HG02870 (cell line): Measurements from ENCODE around the gene NXF2.
A peak's percentile ranks its signal among the peaks of the same experiment; 100 is the strongest.
"Not testable (repeated sequence)": the region's sequence is repeated elsewhere in the genome, so short reads cannot be mapped to it uniquely, and the experiment has no call there.

Source experiments
- ATAC-seq: cut with Tn5 transposase; IDR thresholded peaks from one replicate; pipeline ENCODE4 v1.9.1; 2021; ENCODE audit warnings: mild to moderate bottlenecking, moderate library complexity; ENCODE audit not compliant: unreplicated experiment

Gene NXF2, protein sequence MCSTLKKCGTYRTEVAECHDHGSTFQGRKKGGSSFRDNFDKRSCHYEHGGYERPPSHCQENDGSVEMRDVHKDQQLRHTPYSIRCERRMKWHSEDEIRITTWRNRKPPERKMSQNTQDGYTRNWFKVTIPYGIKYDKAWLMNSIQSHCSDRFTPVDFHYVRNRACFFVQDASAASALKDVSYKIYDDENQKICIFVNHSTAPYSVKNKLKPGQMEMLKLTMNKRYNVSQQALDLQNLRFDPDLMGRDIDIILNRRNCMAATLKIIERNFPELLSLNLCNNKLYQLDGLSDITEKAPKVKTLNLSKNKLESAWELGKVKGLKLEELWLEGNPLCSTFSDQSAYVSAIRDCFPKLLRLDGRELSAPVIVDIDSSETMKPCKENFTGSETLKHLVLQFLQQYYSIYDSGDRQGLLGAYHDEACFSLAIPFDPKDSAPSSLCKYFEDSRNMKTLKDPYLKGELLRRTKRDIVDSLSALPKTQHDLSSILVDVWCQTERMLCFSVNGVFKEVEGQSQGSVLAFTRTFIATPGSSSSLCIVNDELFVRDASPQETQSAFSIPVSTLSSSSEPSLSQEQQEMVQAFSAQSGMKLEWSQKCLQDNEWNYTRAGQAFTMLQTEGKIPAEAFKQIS

DNA sequence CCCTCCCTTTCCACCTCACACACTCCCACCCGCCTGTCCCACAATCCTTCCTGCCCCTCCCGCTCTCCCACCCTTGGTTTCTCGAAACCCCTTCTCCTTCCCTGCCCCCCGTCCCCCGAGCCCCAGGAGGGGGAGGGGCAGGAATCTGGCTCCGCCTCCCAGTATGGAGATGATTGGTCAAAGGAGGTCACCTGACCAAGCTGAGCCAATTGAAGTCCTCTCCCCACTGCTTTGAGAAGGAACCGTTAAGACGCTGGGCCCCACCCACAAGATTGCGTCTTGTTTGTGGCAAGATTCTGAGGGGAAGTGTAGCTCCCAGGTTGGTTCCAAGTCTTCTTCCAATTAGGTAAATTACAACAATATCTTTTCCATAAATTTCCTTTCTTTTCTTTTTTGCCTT is at the start of gene NXF2:
Gene NXF2 (plus strand): TSS at position 275 of the 400 bp plus-strand sequence. CDS start 59,912 bp downstream, outside the sequence.
- ATAC-seq = not testable (repeated sequence)

GRCh38 chrX:102207940-102208339 is 39.0 kb upstream of the NXF2 start:
- ATAC-seq = not testable (repeated sequence)

DNA sequence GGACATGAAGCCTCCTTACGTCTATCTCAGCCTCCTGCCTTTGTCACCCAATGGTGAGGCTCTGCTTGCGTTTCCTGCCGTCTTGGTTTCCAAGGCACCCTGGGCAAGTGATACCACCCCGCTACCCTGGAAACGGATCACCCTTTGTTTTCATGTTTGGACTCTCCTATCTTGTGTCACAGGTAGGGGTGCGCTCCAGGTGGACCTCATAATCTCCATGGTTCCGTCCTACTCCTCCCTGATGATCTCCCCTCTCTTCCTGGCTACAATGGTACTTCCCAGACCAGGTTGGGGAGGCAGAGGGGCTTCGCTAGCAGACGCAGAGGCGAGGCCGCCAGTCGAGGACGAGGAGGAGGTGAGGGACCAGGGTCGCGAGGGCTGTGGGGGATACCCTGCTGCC is 32.0 kb upstream of the NXF2 start, which contains the start of gene TCP11X1:
Gene TCP11X1 (plus strand): TSS at position 316 of the 400 bp plus-strand sequence.
- ATAC-seq = not testable (repeated sequence)

- ATAC-seq = not testable (repeated sequence)
Observed at GRCh38 chrX:102216497-102216896, 30.5 kb upstream of the NXF2 start.

DNA sequence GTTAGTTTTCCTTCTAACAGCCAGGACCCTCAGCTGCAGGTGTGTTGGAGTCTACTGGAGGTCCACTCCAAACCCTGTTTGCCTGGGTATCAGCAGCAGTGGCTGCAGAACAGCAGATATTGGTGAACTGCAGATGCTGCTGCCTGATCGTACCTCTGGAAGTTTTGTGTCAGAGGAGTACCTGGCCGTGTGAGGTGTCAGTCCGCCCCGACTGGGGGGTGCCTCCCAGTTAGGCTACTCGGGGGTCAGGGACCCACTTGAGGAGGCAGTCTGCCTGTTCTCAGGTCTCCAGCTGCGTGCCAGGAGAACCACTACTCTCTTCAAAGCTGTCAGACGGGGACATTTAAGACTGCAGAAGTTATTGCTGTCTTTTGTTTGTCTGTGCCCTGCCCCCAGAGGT is 11.3 kb upstream of the NXF2 start:
- not testable (repeated sequence) for ATAC-seq

DNA sequence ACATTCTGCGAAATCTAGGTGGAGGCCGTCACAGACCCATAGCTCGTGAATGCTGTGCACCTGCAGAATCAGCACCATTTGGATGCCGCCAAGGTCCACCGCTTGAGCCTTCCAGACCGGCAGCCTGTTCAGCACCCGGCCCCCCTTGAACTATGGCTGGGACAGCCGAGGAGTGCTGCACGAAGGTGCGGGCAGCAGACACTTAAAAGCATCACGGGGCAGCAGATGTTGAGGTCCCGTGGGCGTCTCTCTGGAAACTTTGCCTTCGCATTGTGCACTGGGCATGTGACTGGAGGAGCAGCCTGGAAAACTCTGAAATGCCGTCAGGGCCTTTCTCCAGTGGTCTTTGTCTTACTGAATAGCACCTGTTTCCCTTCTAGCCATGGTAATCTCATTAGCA is 6.7 kb upstream of the NXF2 start:
- not testable (repeated sequence) for ATAC-seq

DNA sequence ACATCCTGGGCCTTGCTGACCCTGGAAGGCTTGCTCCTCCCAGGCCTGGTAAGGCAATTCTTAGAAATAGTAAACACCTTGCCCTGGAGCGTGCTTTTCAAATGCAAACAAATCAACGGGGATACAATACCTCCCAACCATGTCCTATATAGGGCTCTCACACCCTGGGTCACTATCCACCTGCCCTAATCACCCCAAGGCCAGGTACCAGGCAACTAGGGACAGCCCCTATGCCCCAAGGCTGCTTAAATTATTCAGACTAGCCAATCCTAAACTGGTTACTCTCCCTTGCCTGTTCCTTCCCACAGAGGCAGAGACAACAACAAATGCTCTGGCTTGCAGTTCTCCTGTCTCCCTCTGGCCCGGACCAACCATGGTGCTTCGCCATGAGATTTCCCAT is 25.3 kb downstream of the NXF2 start:
- not testable (repeated sequence) for ATAC-seq

- no peak for ATAC-seq
Observed at GRCh38 chrX:102338162-102338561, 91.2 kb downstream of the NXF2 start.

- no peak for ATAC-seq
Observed at GRCh38 chrX:102339312-102340298, 92.6 kb downstream of the NXF2 start.

DNA sequence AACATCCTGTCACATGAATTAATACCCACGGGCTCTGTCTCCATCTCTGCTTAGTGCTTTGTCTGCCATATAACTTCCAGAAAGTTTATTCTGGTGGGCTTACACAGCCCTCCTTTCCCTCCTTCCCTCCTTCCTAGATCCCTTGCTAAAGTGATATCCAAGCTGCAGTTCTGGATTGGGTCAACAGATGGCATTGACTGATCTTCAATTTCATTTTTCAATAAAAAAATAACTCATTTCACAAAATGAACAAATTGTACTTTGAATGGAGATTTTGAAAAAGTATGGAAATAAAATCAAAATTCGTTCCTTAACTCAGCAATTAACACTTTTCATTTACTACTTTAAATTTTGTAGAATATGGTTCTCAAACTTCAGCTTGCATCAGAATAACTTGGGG is 94.9 kb downstream of the NXF2 start:
- no peak for ATAC-seq

DNA sequence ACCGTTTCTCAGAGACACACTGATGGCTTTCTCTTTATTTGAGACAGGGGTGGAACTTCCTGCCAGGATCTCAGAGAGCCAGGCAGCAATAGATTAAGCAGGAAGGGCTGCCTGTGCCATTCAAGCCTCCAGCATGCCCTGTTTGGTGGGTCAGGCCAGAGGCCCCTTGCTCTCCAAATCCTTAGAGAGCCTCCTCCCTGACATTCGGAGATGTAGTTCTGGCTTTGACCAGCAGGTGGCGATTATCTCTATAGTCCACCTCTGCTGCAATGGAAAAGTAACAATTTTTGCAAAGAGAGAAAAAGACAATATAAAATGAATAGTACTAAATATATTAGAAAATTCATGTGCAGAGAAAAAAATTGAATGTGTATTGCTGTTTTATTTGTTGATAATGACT is 98.9 kb downstream of the NXF2 start:
- peak; percentile 58 for ATAC-seq
